Neural cell (in vitro differentiated cells): Measurements from ENCODE around the gene BRMS1. TPM values are rescaled to one million over a fixed set of nuclear protein-coding genes. Genes with fewer than 3 reads are reported as not detected.

Experiments
- H2AFZ ChIP-seq: fragments of 200-600, 300-800 bp; sonication (generic), shearing (Covaris generic); 2 replicates; pipeline ENCODE4 v1.6.0; 2014; ENCODE audit warnings: low read depth, mild to moderate bottlenecking, antibody characterized with exemption, low read length, moderate library complexity
- H3F3A ChIP-seq: fragments of 200-600 bp; shearing (Covaris generic); 2 replicates; pipeline ENCODE4 v1.6.1; 2016; ENCODE audit warnings: mild to moderate bottlenecking, moderate library complexity, mixed read lengths, antibody characterized with exemption, low read length; ENCODE audit not compliant: insufficient read depth, poor library complexity, severe bottlenecking
- H3K27ac ChIP-seq: fragments of 200-600, 300-800 bp; sonication (generic), shearing (Covaris generic); 2 replicates; pipeline ENCODE4 v1.5.1; 2014; ENCODE audit warnings: mild to moderate bottlenecking, low read length, moderate library complexity
- H3K27me3 ChIP-seq: fragments of 300-800, 200-600 bp; sonication (generic), shearing (Covaris generic); 2 replicates; pipeline ENCODE4 v1.6.0; 2014; ENCODE audit warnings: mild to moderate bottlenecking, low read depth, low read length, moderate library complexity; ENCODE audit not compliant: insufficient read depth
- H3K36me3 ChIP-seq: fragments of 300-800, 200-600 bp; sonication (generic), shearing (Covaris generic); 2 replicates; pipeline ENCODE4 v1.5.1; 2014; ENCODE audit warnings: mild to moderate bottlenecking, antibody characterized with exemption, low read length, moderate library complexity; ENCODE audit not compliant: insufficient read depth
- H3K4me2 ChIP-seq: fragments of 300-800, 200-600 bp; sonication (generic), shearing (Covaris generic); 2 replicates; pipeline ENCODE4 v1.6.0; 2014; ENCODE audit warnings: mild to moderate bottlenecking, low read length
- H3K4me3 ChIP-seq: fragments of 300-800, 200-600 bp; sonication (generic), shearing (Covaris generic); 2 replicates; pipeline ENCODE4 v1.5.1; 2014; ENCODE audit warnings: mild to moderate bottlenecking, low read length, moderate library complexity
- H3K79me2 ChIP-seq: fragments of 200-600 bp; shearing (Covaris generic); replicated peaks from 2 replicates; pipeline ENCODE4 v1.6.0; 2014; ENCODE audit warnings: mild to moderate bottlenecking, low read length, moderate library complexity; ENCODE audit not compliant: insufficient read depth
- H3K9ac ChIP-seq: fragments of 300-800, 200-600 bp; sonication (generic), shearing (Covaris generic); 2 replicates; pipeline ENCODE4 v1.6.1; 2016; ENCODE audit warnings: mild to moderate bottlenecking, low read length, mixed read lengths
- H3K9me2 ChIP-seq: fragments of 200-600 bp; shearing (Covaris generic); 2 replicates; pipeline ENCODE4 v1.6.1; 2016; ENCODE audit warnings: mild to moderate bottlenecking, low read length, mixed read lengths; ENCODE audit not compliant: insufficient read depth
- H3K9me3 ChIP-seq: fragments of 200-600, 300-800 bp; sonication (generic), shearing (Covaris generic); 2 replicates; pipeline ENCODE4 v1.6.1; 2016; ENCODE audit warnings: mild to moderate bottlenecking, mixed run types, low read length, moderate library complexity, mixed read lengths
- H4K20me1 ChIP-seq: fragments of 200-600 bp; shearing (Covaris generic); 2 replicates; pipeline ENCODE4 v1.6.1; 2016; ENCODE audit warnings: mild to moderate bottlenecking, mixed run types; ENCODE audit not compliant: insufficient read depth
- EP300 ChIP-seq: fragments of 450-650 bp; conservative IDR thresholded peaks from 2 replicates; pipeline ENCODE4 v1.6.1; 2014; ENCODE audit warnings: antibody characterized with exemption, mild to moderate bottlenecking, moderate library complexity; ENCODE audit not compliant: poor library complexity, severe bottlenecking
- EZH2 ChIP-seq: fragments of 200-600, 300-800 bp; shearing (Covaris generic), sonication (generic); IDR thresholded peaks from 2 replicates; pipeline ENCODE4 v1.6.1; 2014; ENCODE audit warnings: antibody characterized with exemption, low read length, borderline replicate concordance, mild to moderate bottlenecking; ENCODE audit not compliant: insufficient read depth, poor library complexity, severe bottlenecking
- MXI1 ChIP-seq: fragments of 450-650 bp; conservative IDR thresholded peaks from 2 replicates; pipeline ENCODE4 v1.6.1; 2014; ENCODE audit warnings: antibody characterized with exemption, mild to moderate bottlenecking; ENCODE audit not compliant: poor library complexity, severe bottlenecking
- POLR2AphosphoS5 ChIP-seq: IDR thresholded peaks from 2 replicates; pipeline ENCODE4 v1.6.1; 2012
- RAD21 ChIP-seq: fragments of 450-650 bp; conservative IDR thresholded peaks from 2 replicates; pipeline ENCODE4 v1.6.1; 2014; ENCODE audit warnings: antibody characterized with exemption, mild to moderate bottlenecking, moderate library complexity
- SMC3 ChIP-seq: fragments of 450-650 bp; conservative IDR thresholded peaks from 2 replicates; pipeline ENCODE4 v1.6.1; 2014; ENCODE audit warnings: antibody characterized with exemption, mild to moderate bottlenecking, moderate library complexity; ENCODE audit not compliant: poor library complexity
- TAF1 ChIP-seq: IDR thresholded peaks from 2 replicates; pipeline ENCODE4 v1.6.1; 2012; ENCODE audit warnings: low read depth
- polyA plus RNA-seq: library from polyadenylated mRNA; depleted of rRNA; stranded (reverse); fragments of >200 nt; gene quantifications from 2 replicates; pipeline ENCODE4 v1.2.3, GENCODE V29; 2014
- TF ChIP-seq, protein P1 (sequence below): fragments of 450-650 bp; IDR thresholded peaks from 2 replicates; pipeline ENCODE4 v1.5.1; 2014; ENCODE audit warnings: antibody characterized with exemption, mild to moderate bottlenecking, moderate library complexity; ENCODE audit not compliant: poor library complexity, severe bottlenecking
- TF ChIP-seq, protein P2 (sequence below): IDR thresholded peaks from 2 replicates; pipeline ENCODE4 v1.6.1; 2012; ENCODE audit warnings: borderline replicate concordance

Gene BRMS1
- polyA plus RNA-seq, 1 donor from 2014 or later: 78.3 TPM

DNA sequence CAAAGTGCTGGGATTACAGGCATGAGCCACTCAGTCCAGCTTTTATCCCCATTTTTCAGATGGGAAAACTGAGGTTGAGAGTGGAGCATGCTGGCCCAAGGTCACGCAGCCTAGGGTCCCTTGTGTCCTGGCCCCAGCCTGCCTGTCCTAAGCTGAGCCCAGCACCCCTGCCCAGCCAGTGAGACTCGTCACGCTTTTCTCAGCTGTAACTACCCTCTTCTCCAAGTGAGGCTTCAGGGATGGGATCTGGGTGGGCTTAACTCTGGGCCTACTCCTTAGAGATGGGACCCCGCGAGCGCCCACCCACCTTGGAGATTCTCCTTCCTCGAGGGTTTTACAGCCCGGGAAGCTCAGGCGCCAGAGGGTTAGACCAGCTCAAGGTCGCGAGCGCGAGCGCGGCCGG, 53.6 kb downstream of the BRMS1 start:
- no peaks in the 10 kb centered on the region for H3K9me3 ChIP-seq
- no peaks in the 10 kb centered on the region for H3K36me3 ChIP-seq
- H3K27ac ChIP-seq: no peak overlapping the region
- no peaks in the 10 kb centered on the region for H4K20me1 ChIP-seq
- peaks cover 17% of the 10 kb centered on the region for H3K79me2 ChIP-seq
- peaks cover 32% of the 10 kb centered on the region for H3K27me3 ChIP-seq
- peak overlapping the region; percentile 78 for H3K9ac ChIP-seq
- H3F3A ChIP-seq: no peaks in the 10 kb centered on the region
- no peak for TF ChIP-seq SMC3
- TF ChIP-seq POLR2AphosphoS5: peak; percentile 39
- TF ChIP-seq, protein P1, sequence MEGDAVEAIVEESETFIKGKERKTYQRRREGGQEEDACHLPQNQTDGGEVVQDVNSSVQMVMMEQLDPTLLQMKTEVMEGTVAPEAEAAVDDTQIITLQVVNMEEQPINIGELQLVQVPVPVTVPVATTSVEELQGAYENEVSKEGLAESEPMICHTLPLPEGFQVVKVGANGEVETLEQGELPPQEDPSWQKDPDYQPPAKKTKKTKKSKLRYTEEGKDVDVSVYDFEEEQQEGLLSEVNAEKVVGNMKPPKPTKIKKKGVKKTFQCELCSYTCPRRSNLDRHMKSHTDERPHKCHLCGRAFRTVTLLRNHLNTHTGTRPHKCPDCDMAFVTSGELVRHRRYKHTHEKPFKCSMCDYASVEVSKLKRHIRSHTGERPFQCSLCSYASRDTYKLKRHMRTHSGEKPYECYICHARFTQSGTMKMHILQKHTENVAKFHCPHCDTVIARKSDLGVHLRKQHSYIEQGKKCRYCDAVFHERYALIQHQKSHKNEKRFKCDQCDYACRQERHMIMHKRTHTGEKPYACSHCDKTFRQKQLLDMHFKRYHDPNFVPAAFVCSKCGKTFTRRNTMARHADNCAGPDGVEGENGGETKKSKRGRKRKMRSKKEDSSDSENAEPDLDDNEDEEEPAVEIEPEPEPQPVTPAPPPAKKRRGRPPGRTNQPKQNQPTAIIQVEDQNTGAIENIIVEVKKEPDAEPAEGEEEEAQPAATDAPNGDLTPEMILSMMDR: no peak
- no peak for TF ChIP-seq EZH2
- no peaks in the 10 kb centered on the region for H3K9me2 ChIP-seq
- H3K4me3 ChIP-seq: peak overlapping the region; percentile 73
- no peak overlapping the region for H2AFZ ChIP-seq
- no peak overlapping the region for H3K4me2 ChIP-seq

DNA sequence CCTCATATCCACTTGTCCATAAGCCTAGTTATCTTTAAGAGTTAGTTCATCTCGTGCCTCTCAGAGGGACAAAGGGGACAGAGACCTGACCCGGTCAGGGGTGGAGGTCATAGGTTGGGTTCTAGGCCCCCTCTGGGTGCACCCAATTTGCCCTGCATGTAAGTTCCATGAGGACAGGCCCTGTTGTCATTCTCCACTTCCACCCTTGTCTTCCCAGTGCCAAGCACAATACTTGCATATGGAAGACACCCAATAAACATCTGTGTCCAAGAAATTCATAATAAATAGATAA, 54.6 kb downstream of the BRMS1 start:
- TF ChIP-seq SMC3 (no peak), RAD21 (no peak), POLR2AphosphoS5 (no peak), EP300 (no peak), EZH2 (no peak), TAF1 (no peak), MXI1 (no peak)
- TF ChIP-seq, protein P1: no peak
- TF ChIP-seq, protein P2, sequence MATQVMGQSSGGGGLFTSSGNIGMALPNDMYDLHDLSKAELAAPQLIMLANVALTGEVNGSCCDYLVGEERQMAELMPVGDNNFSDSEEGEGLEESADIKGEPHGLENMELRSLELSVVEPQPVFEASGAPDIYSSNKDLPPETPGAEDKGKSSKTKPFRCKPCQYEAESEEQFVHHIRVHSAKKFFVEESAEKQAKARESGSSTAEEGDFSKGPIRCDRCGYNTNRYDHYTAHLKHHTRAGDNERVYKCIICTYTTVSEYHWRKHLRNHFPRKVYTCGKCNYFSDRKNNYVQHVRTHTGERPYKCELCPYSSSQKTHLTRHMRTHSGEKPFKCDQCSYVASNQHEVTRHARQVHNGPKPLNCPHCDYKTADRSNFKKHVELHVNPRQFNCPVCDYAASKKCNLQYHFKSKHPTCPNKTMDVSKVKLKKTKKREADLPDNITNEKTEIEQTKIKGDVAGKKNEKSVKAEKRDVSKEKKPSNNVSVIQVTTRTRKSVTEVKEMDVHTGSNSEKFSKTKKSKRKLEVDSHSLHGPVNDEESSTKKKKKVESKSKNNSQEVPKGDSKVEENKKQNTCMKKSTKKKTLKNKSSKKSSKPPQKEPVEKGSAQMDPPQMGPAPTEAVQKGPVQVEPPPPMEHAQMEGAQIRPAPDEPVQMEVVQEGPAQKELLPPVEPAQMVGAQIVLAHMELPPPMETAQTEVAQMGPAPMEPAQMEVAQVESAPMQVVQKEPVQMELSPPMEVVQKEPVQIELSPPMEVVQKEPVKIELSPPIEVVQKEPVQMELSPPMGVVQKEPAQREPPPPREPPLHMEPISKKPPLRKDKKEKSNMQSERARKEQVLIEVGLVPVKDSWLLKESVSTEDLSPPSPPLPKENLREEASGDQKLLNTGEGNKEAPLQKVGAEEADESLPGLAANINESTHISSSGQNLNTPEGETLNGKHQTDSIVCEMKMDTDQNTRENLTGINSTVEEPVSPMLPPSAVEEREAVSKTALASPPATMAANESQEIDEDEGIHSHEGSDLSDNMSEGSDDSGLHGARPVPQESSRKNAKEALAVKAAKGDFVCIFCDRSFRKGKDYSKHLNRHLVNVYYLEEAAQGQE: no peak
- H3K4me3 ChIP-seq: peak overlapping the region; percentile 86
- no peak overlapping the region for H2AFZ ChIP-seq
- H3K27ac ChIP-seq: no peak overlapping the region
- H3K9me3 ChIP-seq: no peaks in the 10 kb centered on the region
- H3K9me2 ChIP-seq: no peaks in the 10 kb centered on the region
- H3K4me2 ChIP-seq: no peak overlapping the region
- no peaks in the 10 kb centered on the region for H3F3A ChIP-seq
- peaks cover 32% of the 10 kb centered on the region for H3K27me3 ChIP-seq
- H3K9ac ChIP-seq: peak overlapping the region; percentile 84
- H3K36me3 ChIP-seq: no peaks in the 10 kb centered on the region
- peaks cover 17% of the 10 kb centered on the region for H3K79me2 ChIP-seq
- H4K20me1 ChIP-seq: no peaks in the 10 kb centered on the region
